HL-60/S4 treated with phorbol 12-myristate 13-acetate at 8.2 ng/mL for 4 days and 3 days (cell line): ENCODE measurements around the gene LMX1B.
"Not testable (repeated sequence)": the region's sequence is repeated elsewhere in the genome, so short reads cannot be mapped to it uniquely, and the experiment has no call there.

Experiments used
- in situ Hi-C: fragments of 300-500 bp; cut with MboI; formaldehyde crosslinking; loops from 2 replicates; pipeline ENCODE4 v1.15.0; 2022; ENCODE audit warnings: low sequenced_read_pairs

Gene LMX1B

DNA sequence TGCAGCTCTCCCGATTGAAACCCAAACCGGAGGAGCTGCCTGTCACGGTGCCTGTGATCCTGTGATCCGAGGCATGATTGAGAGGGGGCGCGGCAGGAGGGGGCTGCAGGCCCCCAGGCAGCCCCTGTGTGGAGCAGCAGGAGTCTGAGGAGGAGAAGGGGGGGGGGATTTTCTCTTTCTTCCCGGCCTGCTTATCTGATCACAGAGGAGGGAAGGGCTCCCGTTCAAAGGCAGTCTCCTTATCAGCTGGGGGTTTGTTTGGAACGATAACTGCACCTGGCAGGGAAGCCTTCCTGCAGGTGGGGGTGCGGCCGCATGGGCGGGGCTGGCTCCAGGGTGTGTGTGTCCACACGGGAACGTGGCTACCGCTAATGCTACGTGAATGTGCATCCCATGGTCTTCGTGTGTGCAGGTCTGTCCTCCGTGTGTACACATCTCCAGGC is 38.4 kb downstream of the LMX1B start:
- in situ Hi-C loops: no loop called here

DNA sequence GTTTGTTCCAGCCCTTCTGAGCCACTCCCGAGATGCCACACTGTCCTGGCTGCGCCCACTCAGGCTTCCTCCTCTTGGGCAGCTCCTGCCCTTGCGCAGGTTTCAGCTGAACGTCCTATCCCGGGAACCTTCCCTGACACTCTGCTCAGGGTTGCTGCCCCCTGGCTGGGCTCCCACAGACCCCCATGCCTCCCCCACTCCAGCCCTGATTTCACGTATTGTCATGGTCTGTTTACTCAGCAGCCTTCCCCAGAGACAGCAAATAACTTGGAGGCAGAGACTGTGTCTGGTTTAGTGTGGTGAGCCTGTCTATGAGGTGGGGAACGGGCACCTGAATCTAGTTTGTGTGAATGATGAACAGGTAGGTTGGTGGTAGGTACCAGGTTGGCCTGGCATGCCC is 40.4 kb downstream of the LMX1B start:
- in situ Hi-C loops: no loop called here

DNA sequence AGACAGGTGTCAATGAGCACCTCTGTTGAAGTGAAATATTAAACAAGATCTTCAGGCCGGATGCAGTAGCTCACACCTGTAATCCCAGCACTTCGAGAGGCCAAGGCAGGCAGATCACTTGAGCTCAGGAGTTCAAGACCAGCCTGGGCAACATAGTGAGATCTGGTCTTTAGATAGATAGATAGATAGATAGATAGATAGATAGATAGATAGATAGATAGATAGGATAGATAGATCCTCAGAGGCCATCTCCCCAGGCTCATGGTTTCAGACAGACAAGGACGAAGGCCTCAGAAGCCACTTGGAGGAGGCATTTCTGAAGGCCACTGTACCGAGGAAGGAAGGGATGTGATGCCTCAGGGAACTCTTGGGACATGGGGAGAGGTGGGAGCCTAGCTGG is 42.5 kb downstream of the LMX1B start:
- in situ Hi-C loops: not testable (repeated sequence)

DNA sequence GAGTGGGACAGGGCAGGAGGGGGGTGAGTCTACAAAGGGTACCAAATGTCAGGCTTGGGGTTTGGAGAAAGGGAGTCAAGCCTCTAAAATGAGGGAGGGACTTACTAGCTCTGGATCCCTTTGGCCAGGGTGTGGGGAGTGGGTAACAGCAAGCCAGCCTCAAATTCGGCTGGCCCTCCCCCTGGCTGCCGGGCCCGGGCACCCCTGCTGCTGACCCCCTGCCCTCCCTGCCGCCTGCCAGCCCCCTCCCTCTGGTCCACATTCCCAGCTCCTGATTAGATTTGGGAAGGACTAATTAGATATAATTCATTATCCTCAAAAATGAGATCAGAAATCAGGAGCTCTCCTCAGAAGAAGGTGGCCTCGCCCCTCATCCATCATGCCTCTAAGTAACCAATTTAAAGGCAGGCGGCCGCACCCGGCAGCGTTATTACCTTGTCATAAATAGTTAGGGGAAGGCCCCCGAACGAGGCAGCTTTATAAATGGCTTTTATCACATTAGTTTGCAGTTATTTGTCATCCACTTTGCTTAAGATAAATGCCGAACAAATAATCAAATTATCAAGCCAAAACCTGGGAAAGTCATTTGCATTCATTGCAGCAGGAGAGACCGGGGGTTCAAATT is 44.6 kb downstream of the LMX1B start:
- in situ Hi-C loops: no loop called here

DNA sequence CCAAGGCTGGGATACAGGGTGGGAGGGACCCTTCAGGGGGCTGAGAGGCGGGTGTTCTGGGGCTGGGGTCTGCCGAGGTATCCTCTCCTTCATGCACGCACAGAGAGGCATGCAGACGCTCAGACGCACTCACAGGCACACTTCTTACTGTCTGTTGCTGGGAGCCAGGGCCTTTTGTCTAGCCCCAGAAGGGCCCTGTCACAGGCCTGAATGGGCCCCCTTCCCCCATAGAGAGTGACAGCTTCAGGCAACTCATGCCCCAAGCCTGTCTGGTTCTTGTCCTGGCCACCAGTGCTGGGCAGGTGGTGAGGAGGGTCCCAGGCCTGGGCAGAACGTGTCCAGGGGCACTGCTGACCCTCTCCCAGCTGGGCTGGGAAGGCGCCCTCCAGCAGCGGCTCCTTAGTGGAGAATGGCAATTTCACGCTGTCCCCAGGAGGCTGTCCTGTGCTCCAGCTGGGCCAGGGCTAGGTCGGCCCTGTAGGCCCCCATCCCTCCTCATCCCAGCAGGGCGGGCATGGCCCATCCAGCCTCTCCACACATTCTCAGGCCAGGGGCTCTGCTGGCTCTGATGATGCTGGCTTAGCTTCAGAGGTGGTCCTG is 45.3 kb downstream of the LMX1B start:
- in situ Hi-C loops: no loop called here

DNA sequence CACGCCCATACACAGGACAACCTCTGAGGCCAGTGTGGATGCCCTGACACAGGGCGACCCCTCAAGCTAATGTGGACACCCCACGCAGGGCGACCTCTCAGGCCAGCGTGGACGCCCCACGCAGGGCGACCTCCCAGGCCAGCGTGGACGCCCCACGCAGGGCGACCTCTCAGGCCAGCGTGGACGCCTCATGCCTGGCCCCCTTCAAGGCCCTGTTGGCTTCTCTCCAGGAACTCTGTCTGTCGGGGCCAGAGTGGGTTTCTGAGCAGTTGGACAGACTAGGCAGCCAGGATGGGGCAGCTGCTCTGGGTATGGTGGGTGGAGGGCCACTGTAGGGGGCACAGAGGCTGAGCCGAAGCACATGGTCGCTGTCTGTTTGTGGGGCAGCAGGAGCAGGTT is 47.4 kb downstream of the LMX1B start:
- in situ Hi-C loops: no loop called here

DNA sequence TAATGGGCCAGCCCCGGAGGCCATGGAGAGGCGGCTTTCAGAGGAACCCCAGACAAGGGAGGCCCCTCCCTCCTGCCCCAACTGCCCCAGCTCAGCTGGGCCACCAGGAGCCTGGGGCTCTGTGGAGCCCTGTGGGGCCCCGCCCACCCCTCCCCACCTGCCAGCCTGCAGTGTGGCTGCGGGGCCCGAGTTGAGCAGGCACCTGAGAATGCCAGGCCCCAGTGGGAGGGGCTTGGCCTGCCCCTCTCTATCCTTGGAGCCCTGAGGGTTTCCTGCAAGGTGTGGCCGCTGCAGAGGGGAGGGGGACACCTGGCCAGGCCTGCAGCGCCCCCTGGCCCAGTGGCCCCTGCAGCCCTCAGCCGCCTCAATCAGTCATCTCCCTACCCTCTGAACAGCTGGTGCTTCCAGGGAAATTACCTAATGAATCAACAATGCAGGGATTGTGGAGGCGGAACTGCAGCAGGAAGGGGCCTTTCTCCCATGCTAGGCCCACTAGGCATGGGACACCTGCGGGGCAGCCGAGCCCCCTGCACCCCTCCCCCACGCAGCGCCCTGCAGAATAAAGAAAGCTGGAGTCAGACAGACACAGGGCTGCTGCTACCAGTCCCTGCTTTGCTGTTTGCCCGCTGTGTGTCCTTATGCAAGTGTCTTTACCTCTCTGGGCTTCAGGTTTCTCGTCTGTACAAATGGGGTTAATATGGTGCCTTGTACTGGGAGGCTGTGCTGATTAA is 48.0 kb downstream of the LMX1B start:
- in situ Hi-C loops: no loop called here

DNA sequence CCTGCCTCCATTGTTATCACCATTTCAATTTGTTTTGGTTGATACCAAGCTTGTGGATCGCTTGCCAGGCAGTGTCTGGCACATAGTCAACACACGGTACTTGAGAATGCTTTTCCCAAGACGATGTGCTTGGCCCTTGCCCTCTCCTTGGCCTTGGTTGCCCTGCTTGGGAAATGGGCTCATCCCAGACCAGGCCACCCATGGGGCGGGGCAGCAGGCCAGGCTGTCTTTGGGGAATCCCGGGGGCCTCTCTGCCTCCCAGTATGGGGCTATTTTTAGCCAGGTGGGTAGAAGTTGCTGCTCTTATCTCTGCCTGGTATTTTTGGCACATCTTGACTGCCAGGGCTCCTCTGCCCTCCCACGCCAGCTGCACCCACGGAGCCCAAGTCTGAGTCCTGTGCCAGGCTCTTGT is 49.9 kb downstream of the LMX1B start:
- in situ Hi-C loops: no loop called here

DNA sequence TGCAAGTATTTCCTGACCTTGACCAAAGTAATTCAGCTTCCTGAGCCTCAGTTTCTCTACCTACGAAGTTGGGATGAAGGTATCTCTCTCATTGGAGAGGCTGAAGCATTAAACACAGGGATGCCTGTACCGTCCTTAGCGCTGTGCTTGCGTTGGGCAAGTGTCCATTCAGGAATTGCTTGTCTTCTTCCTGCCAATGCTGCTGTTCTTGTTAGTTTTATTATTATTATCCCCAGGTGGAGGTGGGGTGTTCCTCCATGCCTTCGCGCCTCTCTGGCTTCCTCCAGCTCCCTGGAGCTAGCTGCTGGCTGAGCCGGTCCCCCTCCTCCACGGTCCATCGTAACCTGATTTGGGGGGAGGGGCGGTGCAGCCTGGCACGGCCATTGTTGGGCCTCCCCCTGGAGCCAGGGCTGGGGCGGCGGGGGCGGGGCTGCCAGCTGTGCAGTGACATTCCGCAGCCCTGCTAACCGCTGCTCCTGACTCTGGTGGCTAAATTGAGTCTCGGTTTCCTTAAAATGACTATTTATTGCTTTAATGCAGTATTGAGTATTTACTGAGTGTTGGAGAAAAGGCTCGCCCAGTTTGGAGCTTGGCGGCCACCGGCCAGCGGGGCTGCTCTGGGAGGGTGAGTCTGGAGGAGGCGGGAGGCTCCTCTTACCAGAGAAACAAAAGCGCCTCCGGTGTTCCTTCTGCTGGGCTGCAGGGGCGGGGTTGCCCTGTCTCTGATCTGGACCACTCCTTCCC is 51.3 kb downstream of the LMX1B start:
- in situ Hi-C loops: no loop called here

DNA sequence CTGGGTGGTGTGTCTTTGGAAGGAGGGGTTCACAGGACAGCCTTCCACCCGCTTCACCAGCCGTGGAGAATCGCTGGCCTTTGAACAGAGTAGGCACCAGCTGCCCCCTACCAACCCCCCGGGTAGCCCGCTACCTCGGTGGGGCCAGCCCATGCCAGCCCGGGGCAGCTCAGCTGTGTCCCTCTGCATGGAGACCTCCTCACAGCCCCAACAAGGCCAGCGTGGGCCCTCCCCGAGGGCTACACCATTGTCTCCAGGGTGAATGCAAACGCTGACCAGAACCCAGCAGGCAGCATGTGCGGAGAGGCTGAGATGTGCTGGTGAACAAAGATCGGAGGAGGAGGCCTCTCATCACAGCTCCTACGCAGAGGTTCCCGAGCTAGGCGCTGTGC is 51.9 kb downstream of the LMX1B start:
- in situ Hi-C loops: no loop called here

DNA sequence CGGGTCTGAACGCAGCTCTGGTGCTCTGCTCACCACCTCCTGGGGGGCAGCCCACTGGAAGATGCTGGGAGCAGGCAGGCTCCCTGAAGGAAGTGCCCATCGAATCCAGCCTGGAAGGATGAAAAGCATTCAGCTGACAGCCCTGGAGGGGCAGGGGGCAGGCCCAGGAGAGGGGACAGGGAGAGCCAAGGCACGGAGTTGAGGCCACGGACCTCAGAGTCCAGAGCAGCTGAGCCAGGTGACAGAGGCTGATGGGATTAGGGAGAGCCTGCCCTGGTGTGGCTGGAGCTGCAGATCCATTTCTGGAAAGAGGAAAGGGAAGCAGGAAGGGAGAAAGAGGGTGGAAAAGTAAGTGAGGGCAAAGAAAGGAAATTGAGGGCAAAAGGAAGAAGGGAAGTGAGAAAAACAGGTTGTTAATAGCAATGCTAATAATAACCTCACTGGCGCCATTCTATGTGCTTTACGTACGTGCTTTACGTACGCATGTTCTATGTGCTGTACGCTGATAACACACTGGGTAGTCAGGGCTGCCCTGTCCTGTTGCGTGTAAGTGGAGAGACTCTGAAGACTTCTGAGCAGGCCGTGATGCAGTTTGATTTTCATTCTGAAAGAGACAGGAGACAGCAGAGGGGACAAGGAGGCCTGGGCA is 52.6 kb downstream of the LMX1B start:
- in situ Hi-C loops: no loop called here

DNA sequence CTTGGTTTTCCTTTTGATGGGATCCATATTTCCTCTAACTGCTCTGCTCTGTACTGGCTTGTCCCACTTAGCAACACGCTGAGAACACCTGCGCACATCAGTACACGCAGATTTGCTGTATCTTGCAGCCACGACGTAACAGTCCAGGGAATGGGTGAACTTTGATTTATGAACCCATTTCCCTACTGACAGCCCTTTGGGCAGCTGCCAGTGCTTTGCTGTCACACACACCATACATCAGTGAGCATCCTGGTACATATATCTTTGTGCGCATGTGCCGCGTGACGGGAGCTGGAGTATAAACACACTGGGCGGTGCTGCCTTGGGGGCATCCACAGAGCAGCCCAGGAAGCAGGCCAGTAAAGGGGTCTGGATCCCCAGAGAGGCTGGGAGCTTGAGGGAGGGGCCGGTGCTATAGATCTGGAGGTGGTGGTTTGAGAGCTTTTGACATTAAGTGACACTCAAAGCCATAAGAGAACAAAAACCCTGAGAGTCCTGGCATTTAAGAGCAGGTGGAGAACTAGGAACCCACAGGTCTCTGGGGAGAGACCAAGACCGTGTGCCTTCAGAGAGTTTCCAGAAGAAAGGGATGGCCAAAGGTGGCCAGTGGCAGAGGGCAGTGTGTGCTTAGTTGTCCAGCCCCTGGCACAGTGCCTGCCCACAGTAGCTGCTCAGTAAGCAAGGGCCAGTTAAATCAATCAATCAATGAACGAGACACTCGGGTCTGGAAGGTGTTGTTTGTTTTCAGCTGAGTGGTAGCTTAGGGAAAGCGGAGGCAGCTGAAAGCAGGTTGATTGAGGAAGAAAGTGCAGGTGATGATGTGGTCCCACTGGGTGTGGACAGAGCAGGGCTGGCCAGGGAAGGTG is 53.7 kb downstream of the LMX1B start:
- in situ Hi-C loops: no loop called here

DNA sequence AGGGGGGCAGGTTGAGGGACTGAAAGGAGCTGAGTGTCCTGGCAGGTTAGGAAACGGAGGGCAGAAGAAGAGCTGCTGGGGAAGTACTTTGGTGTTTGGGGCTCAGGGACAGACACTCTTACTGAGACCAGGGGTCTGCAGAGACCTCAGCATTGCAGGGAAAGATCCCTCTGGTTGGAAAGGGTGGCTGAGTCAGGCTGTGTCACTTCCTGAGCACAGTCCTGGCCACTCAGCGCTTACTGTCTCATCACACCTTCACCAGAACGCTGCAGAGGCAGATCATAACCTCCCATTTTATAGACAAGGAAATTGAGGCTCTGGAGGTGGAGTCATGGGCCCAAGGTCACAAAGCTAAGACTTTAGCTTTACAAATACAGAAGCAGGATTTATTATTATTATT is 54.3 kb downstream of the LMX1B start:
- in situ Hi-C loops: no loop called here

DNA sequence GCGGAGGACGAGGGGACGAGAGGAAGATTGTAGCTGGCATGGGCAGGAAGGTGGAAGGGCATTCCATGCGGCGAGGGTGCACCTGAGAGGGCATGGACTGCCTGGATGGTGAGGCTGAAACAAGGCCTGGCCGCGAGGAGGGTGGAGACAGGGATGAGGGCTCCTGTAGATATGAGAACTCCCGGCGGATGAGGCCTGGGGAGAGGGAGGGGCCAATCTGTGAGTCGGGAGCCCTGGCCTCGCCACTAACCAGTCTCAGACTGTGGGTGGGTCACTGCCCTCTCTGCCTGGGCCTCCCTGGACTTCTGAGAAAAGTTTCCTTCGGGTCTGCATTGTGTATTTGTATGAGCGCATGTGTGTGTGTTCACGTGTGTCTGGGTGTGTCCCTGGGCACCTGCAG is 55.4 kb downstream of the LMX1B start:
- in situ Hi-C loops: no loop called here

DNA sequence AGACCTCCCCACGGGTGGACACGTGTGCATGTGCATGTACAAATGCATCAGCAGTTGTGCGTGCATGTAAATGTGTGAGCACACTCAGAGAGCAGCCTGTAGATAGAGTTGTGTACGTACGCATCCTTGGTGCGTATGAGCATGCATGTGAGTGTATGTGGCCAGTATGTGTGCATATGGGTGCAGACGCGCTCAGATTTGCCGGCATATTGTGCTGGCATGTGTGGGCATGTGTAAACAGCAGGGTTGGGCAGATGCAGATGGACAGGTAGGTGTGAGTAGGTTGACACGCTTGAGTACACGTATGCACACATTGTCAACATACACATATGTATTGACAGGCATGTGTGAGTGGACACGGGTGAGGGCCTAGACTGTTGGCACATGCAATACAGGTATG is 56.5 kb downstream of the LMX1B start:
- in situ Hi-C loops: no loop called here

DNA sequence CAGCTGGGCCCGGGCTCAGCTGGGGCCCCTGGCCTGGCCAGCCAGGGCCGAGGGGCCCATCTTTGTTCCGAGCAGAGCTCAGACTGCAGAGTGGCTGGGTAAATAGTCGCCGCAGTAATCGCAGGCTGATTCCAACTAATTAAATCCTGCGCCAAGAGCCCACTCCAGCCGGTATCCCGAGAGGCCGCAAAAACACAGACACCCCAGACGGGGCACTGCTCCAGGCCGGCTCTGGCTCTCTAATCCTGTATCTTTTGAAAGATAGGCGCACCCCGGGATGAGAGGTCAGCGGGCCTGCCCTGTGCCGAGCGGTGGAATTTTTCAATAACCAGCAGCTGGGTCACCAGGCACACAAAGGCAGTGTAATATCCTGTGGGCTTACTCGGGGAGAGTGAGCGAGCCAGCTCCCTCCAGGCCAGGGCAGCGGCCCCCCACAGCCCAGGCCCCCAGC is 57.7 kb downstream of the LMX1B start:
- in situ Hi-C loops: no loop called here

DNA sequence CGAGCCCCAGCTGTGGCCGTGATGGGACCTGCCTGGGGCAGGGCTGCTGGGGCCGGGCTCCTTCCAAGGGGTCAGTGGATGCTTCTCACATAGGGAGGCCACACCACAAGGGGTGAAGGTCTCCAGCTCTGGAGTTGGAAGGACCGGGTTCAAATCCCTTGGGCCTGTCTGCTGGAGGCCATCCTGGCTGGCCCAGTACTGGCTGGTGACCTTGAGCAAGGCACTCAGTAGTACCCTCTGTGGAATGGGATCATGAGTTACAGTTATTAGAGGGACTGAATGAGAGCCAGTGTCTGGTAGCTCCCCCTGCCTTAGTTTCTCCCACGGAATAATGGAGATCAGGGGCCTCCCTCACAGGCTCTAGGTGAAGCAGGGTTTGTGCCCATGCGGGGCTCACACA is 58.3 kb downstream of the LMX1B start:
- in situ Hi-C loops: no loop called here

DNA sequence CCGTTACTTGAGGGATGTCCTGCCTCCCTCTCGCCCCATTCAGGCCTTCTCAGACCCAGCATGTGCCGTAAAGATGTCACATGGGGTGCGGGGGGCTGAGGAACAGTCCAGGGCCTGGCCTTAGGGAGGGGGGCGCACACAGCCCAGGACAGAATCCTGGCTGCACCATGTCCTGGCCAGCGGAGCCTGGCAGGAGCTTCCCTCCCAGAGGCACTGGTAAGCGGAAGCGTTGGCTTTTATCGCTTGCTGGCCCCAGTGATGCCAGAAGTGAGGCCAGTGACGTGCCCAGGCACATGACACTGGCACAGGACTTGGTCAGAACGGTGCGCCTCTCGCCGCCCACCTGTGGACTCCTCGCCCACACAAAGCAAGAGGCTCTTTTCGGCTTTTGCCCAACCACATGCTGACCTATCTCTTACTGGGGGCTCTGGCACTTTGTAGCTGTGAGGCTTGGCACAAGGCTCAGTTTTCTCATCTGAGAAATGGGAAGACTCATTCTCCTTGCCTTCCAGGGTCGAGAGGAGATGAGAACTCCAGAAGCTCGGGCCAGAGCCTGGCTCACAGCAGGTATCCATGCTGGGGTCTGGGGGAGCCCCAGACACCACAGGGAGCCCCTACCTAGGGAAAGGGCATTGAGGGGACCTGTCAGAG is 59.0 kb downstream of the LMX1B start:
- in situ Hi-C loops: no loop called here

DNA sequence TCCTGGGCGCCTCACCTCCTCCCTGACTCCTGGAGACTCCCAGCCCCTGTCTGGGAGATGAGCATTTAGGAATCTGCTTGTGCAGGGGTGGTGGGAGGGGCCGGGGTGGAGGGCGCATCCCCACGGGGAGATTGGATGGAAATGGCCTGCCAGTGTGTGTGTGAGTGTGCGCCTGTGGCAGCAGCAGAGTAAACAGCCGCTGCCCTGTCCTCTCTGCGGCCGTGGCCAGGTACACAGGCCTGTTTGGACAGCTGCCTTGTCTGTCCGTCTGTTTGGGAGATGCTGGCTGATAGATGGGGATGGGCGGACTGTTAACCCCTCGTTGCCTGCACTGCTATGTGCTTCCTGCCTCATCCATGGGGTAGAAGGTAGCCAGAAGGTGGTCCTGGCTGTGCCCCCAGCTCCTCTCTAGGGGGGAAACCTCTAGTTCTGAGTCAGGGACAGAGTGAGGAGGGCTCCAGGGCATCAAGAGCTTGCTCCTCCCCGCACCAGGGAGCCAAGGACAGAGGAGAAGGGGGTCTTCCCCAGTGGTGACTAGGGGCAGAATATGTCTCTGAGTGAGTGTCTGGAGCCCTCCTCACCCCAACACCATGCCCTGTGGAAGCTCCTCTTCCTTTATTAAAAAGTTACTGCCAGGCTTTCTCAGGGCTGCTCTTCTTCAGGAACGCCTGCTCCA is 60.1 kb downstream of the LMX1B start:
- in situ Hi-C loops: no loop called here
